Gastrocnemius medialis (tissue), 4 donors: ENCODE results near the gene AFAP1L1. TPM values are rescaled to one million over a fixed set of nuclear protein-coding genes. Genes with fewer than 3 reads are reported as not detected.

Source experiments
- ATAC-seq, 2 donors: fragments of 150-250 bp; one replicate each; pipeline ENCODE4 v1.9.1; 2016
- DNase-seq, 2 donors: peaks; one replicate each; pipeline ENCODE4 v3.0.0-alpha.2; 2019
- H3K27ac ChIP-seq, 4 donors: fragments of 200-600 bp; sonication (generic); 1 replicate in 1 of 4; 2 replicates in 3 of 4; pipeline ENCODE4 v1.5.1; 2016 to 2018; ENCODE audit warnings: mild to moderate bottlenecking in 2 of 4, moderate library complexity in 1 of 4
- H3K27me3 ChIP-seq, 3 donors: fragments of 200-600 bp; sonication (generic) in 2 of 3; 1 replicate in 1 of 3; 2 replicates in 2 of 3; pipeline versions ENCODE4 v1.5.1 to v1.6.0; 2016 to 2019; ENCODE audit warnings: mild to moderate bottlenecking in 1 of 3, moderate library complexity in 1 of 3
- H3K36me3 ChIP-seq, 2 donors: fragments of 200-600 bp; sonication (generic) in 1 of 2; one replicate each; pipeline ENCODE4 v1.5.1; 2017 to 2018
- H3K4me1 ChIP-seq, 2 donors: fragments of 200-600 bp; sonication (generic) in 1 of 2; one replicate each; pipeline ENCODE4 v1.5.1; 2016 to 2017; ENCODE audit warnings: mild to moderate bottlenecking in 2 of 2
- H3K4me3 ChIP-seq, 4 donors: fragments of 200-600 bp; sonication (generic) in 3 of 4; 1 replicate in 1 of 4; 2 replicates in 3 of 4; pipeline ENCODE4 v1.5.1; 2016 to 2019; ENCODE audit warnings: mild to moderate bottlenecking in 2 of 4
- H3K9me3 ChIP-seq, 3 donors: fragments of 200-600 bp; sonication (generic) in 2 of 3; 1 replicate in 1 of 3; 2 replicates in 2 of 3; pipeline ENCODE4 v1.5.1; 2016 to 2019
- POLR2A ChIP-seq, 2 donors: fragments of 450-650 bp; IDR thresholded peaks; one replicate each; pipeline ENCODE4 v1.6.1; 2017; ENCODE audit warnings: antibody characterized with exemption in 2 of 2, mild to moderate bottlenecking in 2 of 2, moderate library complexity in 2 of 2
- in situ Hi-C, 4 donors: fragments of 200-750 bp; cut with MboI; loops; one replicate each; pipeline versions ENCODE4 v1.15.0 to v1.8.0; 2017; ENCODE audit warnings: low sequenced_read_pairs in 4 of 4
- intact Hi-C: fragments of 100-400 bp; cut with DNase I; formaldehyde crosslinking; loops from one replicate; pipeline ENCODE4 v1.15.1; 2023; ENCODE audit warnings: low total_unique reads
- total RNA-seq, 4 donors: library from RNA; depleted of rRNA; stranded (reverse); fragments of >200 nt; gene quantifications; one replicate each; pipeline versions ENCODE4 v1.1.0 to v1.2.3, GENCODE V29; 2016
- TF ChIP-seq, protein P1 (sequence below), 5 experiments: fragments of 450-650 bp in 3 of 5; fragments of 200-600 bp in 2 of 5; sonication (generic) in 2 of 5; IDR thresholded peaks in 4 of 5; conservative IDR thresholded peaks in 1 of 5; 1 replicate in 4 of 5; 2 replicates in 1 of 5; pipeline ENCODE4 v1.5.1; 2016 to 2019; ENCODE audit warnings: antibody characterized with exemption in 5 of 5, mild to moderate bottlenecking in 3 of 5, moderate library complexity in 3 of 5

The AFAP1L1 gene
- total RNA-seq, 4 donors from 2014 or later, result 28.6 to 39.9 (median 32.9) TPM

DNA sequence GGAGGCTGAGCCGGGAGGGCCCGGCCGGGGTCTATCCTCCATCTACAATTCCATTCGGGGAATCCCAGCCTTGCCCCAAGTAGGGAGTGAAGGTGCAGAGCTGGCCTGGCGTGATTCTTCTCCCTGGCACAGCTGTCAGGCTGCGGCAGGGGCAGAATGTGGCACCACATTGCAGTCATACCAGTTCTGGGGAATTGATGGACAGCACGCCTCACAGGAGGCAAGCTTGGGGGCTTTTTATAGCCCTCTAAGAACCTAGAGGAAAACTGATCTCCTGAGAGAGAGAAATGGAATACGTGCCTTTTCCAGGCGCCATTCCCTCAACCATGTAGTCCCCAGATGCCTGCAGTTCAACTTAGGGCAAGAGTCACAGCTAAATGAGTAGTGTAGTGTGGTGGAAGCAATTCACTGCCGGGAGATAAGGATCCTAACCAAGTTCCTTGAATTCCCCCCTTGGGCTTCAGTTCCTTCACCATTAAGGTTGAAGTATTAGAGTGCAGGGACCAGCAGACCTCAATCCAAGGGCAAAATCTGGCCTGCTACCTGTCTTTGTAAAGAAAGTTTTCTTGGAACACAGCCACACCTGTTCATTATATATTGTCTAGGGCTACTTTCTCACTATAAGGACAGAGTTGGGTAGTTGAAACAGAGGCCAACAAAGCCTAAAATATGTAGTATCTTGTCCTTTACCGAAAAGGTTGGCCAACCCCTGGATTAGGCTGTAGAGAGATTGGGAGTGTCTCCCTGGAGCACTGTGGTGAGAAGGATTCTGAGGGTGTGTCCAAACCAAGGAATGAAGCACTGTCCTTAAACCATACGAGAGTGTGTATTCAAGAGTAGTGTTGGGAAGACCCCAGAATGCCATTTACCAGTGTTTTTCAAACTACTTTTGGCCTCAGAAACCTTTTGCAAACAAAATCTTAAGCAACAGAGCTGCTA lies 10.6 kb downstream of the AFAP1L1 start:
- Histone ChIP-seq H3K9me3 (no peaks in the 10 kb centered on the region), H3K4me1 (peaks cover 71 to 79% of the 10 kb centered on the region in 2 donors), H3K36me3 (no peaks in the 10 kb centered on the region), H3K4me3 (no peak overlapping the region), H3K27ac (peak overlapping the region; percentile 79 to 87 (median 81)), H3K27me3 (no peaks in the 10 kb centered on the region)
- intact Hi-C loops (no loop called here), in situ Hi-C loops (no loop called here)
- no peak for TF ChIP-seq POLR2A (IDR thresholded peaks at IDR 0.05)
- TF ChIP-seq, protein P1, sequence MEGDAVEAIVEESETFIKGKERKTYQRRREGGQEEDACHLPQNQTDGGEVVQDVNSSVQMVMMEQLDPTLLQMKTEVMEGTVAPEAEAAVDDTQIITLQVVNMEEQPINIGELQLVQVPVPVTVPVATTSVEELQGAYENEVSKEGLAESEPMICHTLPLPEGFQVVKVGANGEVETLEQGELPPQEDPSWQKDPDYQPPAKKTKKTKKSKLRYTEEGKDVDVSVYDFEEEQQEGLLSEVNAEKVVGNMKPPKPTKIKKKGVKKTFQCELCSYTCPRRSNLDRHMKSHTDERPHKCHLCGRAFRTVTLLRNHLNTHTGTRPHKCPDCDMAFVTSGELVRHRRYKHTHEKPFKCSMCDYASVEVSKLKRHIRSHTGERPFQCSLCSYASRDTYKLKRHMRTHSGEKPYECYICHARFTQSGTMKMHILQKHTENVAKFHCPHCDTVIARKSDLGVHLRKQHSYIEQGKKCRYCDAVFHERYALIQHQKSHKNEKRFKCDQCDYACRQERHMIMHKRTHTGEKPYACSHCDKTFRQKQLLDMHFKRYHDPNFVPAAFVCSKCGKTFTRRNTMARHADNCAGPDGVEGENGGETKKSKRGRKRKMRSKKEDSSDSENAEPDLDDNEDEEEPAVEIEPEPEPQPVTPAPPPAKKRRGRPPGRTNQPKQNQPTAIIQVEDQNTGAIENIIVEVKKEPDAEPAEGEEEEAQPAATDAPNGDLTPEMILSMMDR (IDR thresholded peaks at IDR 0.05 in 4 of 5, conservative IDR thresholded peaks at IDR 0.05 in 1 of 5), result no peak
- DNase-seq (peak; percentile 55 to 77), ATAC-seq (peak; percentile 68 to 69)

GRCh38 chr5:149282966-149283332 lies 11.3 kb downstream of the AFAP1L1 start:
- ATAC-seq (no peak), DNase-seq (no peak)
- TF ChIP-seq, protein P1 (IDR thresholded peaks at IDR 0.05 in 4 of 5, conservative IDR thresholded peaks at IDR 0.05 in 1 of 5), result no peak
- no peak for TF ChIP-seq POLR2A (IDR thresholded peaks at IDR 0.05)
- no peaks in the 10 kb centered on the region for H3K36me3 ChIP-seq
- H3K27me3 ChIP-seq, result no peaks in the 10 kb centered on the region
- intact Hi-C loops (no loop called here), in situ Hi-C loops (no loop called here)
- H3K4me3 ChIP-seq, result no peak overlapping the region
- H3K9me3 ChIP-seq, result no peaks in the 10 kb centered on the region
- peaks cover 67 to 73% of the 10 kb centered on the region in 2 donors for H3K4me1 ChIP-seq
- peak overlapping the region; percentile 79 to 87 (median 81) for H3K27ac ChIP-seq

DNA sequence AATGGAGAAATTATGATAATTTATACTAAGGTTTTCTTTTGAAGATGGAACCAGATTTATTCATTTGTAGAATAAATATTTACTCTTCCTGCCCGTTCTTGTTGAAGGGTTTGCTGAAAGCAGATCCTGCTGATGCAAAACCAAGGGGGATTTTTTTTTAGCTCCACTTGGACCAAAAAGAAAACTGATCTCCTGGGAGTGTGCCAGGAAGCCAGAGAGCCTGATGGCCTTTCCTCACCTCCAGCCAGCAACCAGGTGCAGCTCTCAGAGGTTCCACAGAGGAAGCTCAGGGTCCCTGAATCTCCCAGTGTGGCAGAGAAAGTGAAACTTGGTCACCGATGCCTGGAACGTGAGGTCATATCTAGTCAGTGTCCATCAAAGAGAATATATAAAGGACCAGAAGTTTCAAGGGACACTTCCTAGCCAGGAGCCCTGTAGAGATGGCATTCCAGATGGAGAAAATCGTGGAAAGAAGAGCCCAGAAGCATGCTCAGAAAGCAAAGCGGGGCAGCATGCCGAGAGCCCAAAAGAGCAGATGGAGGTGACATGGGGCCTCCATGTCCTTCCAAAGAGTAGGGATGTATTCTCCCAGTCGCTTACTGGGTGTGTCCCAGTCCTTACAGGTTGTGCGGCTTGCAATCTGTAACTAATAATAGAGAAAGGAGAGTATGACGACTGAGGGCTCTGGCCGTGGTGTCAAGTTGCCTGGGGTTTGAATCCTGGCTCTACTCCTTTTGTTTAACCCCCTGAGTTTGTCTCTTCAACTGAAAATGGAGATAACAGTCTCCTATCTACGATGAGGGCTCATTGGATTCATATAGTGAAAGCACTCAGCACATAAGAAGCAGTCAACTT lies 12.2 kb downstream of the AFAP1L1 start:
- Histone ChIP-seq H3K9me3 (no peaks in the 10 kb centered on the region), H3K27me3 (no peaks in the 10 kb centered on the region), H3K4me1 (peaks cover 62 to 69% of the 10 kb centered on the region in 2 donors), H3K36me3 (no peaks in the 10 kb centered on the region), H3K4me3 (peak overlapping the region; percentile 31 to 42 (median 32)), H3K27ac (peak overlapping the region; percentile 79 to 87 (median 81))
- intact Hi-C loops, result no loop called here
- ATAC-seq (peak; percentile 55 to 69), DNase-seq (peak in 1 of 2 donors; percentile 66)
- in situ Hi-C loops, result no loop called here
- TF ChIP-seq POLR2A (IDR thresholded peaks at IDR 0.05), result peak; percentile 23 to 27
- TF ChIP-seq, protein P1 (IDR thresholded peaks at IDR 0.05 in 4 of 5, conservative IDR thresholded peaks at IDR 0.05 in 1 of 5), result no peak

DNA sequence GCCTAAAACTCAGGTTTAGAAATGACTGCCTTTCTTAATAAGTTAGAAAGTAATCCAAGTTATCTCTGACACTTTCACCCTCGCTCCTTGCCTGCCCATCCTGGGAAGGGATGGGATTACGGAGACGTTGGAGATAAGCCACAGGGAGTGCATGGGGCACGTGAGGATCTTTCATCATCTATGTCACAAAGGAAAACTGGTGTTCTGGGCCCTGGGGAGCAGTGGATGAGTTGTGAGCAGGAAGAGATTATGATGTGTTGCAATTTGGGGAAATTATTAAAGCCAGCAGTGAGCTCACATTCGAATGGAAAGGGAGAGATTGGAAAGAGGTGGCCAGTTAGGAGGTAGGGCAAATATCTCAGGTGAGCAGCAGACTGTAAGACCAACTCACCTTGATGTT lies 12.8 kb downstream of the AFAP1L1 start:
- in situ Hi-C loops (no loop called here), intact Hi-C loops (no loop called here)
- ATAC-seq, result peak; percentile 69 to 72
- Histone ChIP-seq H3K27me3 (no peaks in the 10 kb centered on the region), H3K9me3 (no peaks in the 10 kb centered on the region), H3K4me1 (peaks cover 64 to 69% of the 10 kb centered on the region in 2 donors), H3K4me3 (peak overlapping the region; percentile 31 to 42 (median 32)), H3K27ac (peak overlapping the region; percentile 79 to 87 (median 81)), H3K36me3 (no peaks in the 10 kb centered on the region)
- peak; percentile 72 to 86 for DNase-seq
- TF ChIP-seq, protein P1 (IDR thresholded peaks at IDR 0.05 in 4 of 5, conservative IDR thresholded peaks at IDR 0.05 in 1 of 5), result no peak
- peak in 1 of 2 donors; percentile 15 for TF ChIP-seq POLR2A (IDR thresholded peaks at IDR 0.05)
